ENCODE measurements around the gene TNNT2.

TNNT2 gene

GRCh38 chr1:201325678-201326060, 51.8 kb downstream of the TNNT2 start:
- no peak for DNase-seq (ENCODE audit: low read depth, low spot score)
- in situ Hi-C loops (cut with HindIII; ENCODE audit: low sequenced_read_pairs) = no loop called here
- TF ChIP-seq, protein P1, sequence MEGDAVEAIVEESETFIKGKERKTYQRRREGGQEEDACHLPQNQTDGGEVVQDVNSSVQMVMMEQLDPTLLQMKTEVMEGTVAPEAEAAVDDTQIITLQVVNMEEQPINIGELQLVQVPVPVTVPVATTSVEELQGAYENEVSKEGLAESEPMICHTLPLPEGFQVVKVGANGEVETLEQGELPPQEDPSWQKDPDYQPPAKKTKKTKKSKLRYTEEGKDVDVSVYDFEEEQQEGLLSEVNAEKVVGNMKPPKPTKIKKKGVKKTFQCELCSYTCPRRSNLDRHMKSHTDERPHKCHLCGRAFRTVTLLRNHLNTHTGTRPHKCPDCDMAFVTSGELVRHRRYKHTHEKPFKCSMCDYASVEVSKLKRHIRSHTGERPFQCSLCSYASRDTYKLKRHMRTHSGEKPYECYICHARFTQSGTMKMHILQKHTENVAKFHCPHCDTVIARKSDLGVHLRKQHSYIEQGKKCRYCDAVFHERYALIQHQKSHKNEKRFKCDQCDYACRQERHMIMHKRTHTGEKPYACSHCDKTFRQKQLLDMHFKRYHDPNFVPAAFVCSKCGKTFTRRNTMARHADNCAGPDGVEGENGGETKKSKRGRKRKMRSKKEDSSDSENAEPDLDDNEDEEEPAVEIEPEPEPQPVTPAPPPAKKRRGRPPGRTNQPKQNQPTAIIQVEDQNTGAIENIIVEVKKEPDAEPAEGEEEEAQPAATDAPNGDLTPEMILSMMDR (IDR thresholded peaks at IDR 0.05; ENCODE audit: low read depth, low read length) = no peak
- no peak overlapping the region for H3K4me3 ChIP-seq (ENCODE audit: low read depth, low read length)

DNA sequence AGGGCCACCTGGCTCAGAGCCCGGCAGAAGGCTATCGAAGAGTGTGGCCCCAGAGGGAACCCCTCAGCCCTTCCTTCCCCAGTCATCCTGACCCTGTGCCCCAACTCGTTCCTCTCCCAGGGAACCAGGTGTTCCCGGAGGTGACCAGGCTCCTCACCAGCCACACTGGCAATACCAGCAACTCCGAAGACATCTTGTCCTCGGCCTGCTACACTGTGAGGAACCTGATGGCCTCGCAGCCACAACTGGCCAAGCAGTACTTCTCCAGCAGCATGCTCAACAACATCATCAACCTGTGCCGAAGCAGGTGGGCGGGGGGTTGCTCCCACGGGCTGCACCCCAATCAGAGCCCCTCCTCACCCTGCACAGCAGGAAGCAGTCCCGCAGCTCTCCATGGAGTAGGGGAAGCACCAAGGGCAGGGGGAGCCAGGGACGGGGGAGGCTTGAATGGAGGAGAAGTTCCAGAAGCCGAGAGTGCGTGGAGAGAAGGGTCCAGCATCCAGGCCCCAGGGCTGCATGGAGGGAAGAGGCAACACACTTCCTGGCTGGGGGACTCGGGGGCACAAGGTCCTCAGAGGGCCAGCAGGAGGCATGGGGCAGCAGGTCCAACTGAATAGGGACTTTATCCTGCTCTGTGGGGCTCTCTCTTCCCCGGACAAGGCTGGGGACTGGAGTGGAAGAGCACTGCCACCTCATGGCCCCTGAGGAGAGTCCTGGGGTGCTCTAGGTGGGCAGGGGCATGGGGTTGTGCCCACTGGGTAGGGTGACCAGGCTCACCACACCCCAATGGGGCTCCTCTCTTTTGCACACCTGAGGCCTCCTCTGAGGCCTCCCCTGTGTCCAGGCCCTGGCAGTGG, 52.4 kb downstream of the TNNT2 start:
- in situ Hi-C loops (cut with HindIII; ENCODE audit: low sequenced_read_pairs) = no loop called here
- no peak for DNase-seq (ENCODE audit: low read depth, low spot score)
- no peak overlapping the region for H3K4me3 ChIP-seq (ENCODE audit: low read depth, low read length)
- TF ChIP-seq, protein P1 (IDR thresholded peaks at IDR 0.05; ENCODE audit: low read depth, low read length) = no peak

- DNase-seq (ENCODE audit: low read depth, low spot score) = no peak
- TF ChIP-seq, protein P1 (IDR thresholded peaks at IDR 0.05; ENCODE audit: low read depth, low read length) = no peak
- no peak overlapping the region for H3K4me3 ChIP-seq (ENCODE audit: low read depth, low read length)
- in situ Hi-C loops (cut with HindIII; ENCODE audit: low sequenced_read_pairs) = no loop called here
Observed at GRCh38 chr1:201324306-201324705, 53.2 kb downstream of the TNNT2 start.

GRCh38 chr1:201322653-201323510, 54.6 kb downstream of the TNNT2 start:
- in situ Hi-C loops (cut with HindIII; ENCODE audit: low sequenced_read_pairs) = no loop called here
- TF ChIP-seq, protein P1 (IDR thresholded peaks at IDR 0.05; ENCODE audit: low read depth, low read length) = no peak
- DNase-seq (ENCODE audit: low read depth, low spot score) = no peak
- H3K4me3 ChIP-seq (ENCODE audit: low read depth, low read length) = no peak overlapping the region

- in situ Hi-C loops (cut with HindIII; ENCODE audit: low sequenced_read_pairs) = no loop called here
- no peak overlapping the region for H3K4me3 ChIP-seq (ENCODE audit: low read depth, low read length)
- TF ChIP-seq, protein P1 (IDR thresholded peaks at IDR 0.05; ENCODE audit: low read depth, low read length) = no peak
- no peak for DNase-seq (ENCODE audit: low read depth, low spot score)
Observed at GRCh38 chr1:201321826-201322390, 55.6 kb downstream of the TNNT2 start.

DNA sequence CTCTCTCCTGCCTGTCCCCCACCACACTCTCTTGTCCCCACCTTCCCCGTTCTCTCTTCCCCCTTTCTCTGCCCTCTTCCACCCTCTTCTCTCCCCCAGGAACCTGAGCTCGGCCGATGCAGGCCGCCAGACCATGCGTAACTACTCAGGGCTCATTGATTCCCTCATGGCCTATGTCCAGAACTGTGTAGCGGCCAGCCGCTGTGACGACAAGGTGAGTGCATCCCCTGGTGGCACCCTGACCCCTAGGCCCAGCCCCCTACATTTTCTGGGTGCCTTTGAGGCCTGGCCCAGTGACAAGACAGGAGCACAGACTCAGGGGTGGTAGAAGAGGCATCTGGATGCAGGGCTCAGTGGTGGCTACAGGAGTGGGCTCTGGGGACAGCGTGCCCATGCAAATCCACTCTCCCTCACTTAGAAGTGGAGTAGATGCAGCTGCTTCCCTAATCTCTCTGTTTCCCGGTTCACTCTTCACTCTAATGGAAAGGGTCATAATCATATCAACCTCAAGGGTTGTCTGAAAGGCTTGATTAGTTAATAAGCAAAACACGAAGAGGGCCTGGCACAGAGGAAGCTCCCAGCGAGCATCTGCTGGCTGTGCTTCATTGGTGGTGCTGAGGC, 57.2 kb downstream of the TNNT2 start:
- DNase-seq (ENCODE audit: low read depth, low spot score) = no peak
- in situ Hi-C loops (cut with HindIII; ENCODE audit: low sequenced_read_pairs) = no loop called here
- no peak overlapping the region for H3K4me3 ChIP-seq (ENCODE audit: low read depth, low read length)
- TF ChIP-seq, protein P1 (IDR thresholded peaks at IDR 0.05; ENCODE audit: low read depth, low read length) = no peak

All from astrocyte of the spinal cord (primary cell).